HG03460 (cell line): Measurements from ENCODE around the gene SF3A1.

Experiments
- ATAC-seq: cut with Tn5 transposase; IDR thresholded peaks from one replicate; pipeline ENCODE4 v1.9.1; 2021; ENCODE audit not compliant: unreplicated experiment

SF3A1 gene

GRCh38 chr22:30289141-30289979 lies 67.3 kb downstream of the SF3A1 start, which contains the start of gene CASTOR1:
Gene CASTOR1, minus strand, starts transcription at chr22:30289505. Its CDS starts 8 bp downstream, at chr22:30289497.
- ATAC-seq: peak; percentile 55

- ATAC-seq: no peak
Measured at GRCh38 chr22:30288419-30289140, 68.1 kb downstream of the SF3A1 start.

- ATAC-seq: no peak
Measured at GRCh38 chr22:30287648-30288418, 68.9 kb downstream of the SF3A1 start.

- ATAC-seq: no peak
Measured at GRCh38 chr22:30286813-30287647, 69.7 kb downstream of the SF3A1 start.

GRCh38 chr22:30286331-30286730 lies 70.4 kb downstream of the SF3A1 start:
- ATAC-seq: no peak

- no peak for ATAC-seq
Measured at GRCh38 chr22:30285846-30286200, 70.9 kb downstream of the SF3A1 start.

- ATAC-seq: no peak
Measured at GRCh38 chr22:30285176-30285845, 71.4 kb downstream of the SF3A1 start.

- no peak for ATAC-seq
Measured at GRCh38 chr22:30284666-30285065, 72.0 kb downstream of the SF3A1 start.

GRCh38 chr22:30284172-30284571 lies 72.5 kb downstream of the SF3A1 start:
- ATAC-seq: no peak

- no peak for ATAC-seq
Measured at GRCh38 chr22:30283342-30283741, 73.4 kb downstream of the SF3A1 start.

- no peak for ATAC-seq
Measured at GRCh38 chr22:30282616-30283046, 74.1 kb downstream of the SF3A1 start.
